Kidney (tissue), 14 donors: ENCODE measurements around the gene BACH1. TPM values are rescaled to one million over a fixed set of nuclear protein-coding genes. Genes with fewer than 3 reads are reported as not detected.

Source experiments
- DNase-seq, 5 donors: peaks; one replicate each; pipeline ENCODE4 v3.0.0-alpha.2; 2013 to 2020
- FAIRE-seq: peaks from 2 replicates; lab custom pipeline; 2012; peaks lifted over from hg19 to GRCh38; lab: Jason Lieb, UNC
- H3K27ac ChIP-seq, 2 donors: one replicate each; pipeline ENCODE4 v1.7.0; 2013; ENCODE audit warnings: low read depth in 2 of 2, low read length in 2 of 2, inconsistent platforms in 1 of 2
- H3K27me3 ChIP-seq: one replicate; pipeline ENCODE4 v1.7.1; 2013; ENCODE audit warnings: low read length, inconsistent platforms; ENCODE audit not compliant: control insufficient read depth, insufficient read depth
- H3K36me3 ChIP-seq, 3 donors: one replicate each; pipeline versions ENCODE4 v1.7.0 to v1.7.1; 2013; ENCODE audit warnings: low read length in 3 of 3, control low read depth in 1 of 3, inconsistent platforms in 1 of 3; ENCODE audit not compliant: insufficient read depth in 3 of 3, control insufficient read depth in 2 of 3
- H3K4me1 ChIP-seq, 3 donors: one replicate each; pipeline versions ENCODE4 v1.7.0 to v1.7.1; 2013; ENCODE audit warnings: low read length in 3 of 3, inconsistent platforms in 1 of 3, low read depth in 1 of 3; ENCODE audit not compliant: control insufficient read depth in 2 of 3, insufficient read depth in 2 of 3
- H3K4me3 ChIP-seq, 3 donors: one replicate each; pipeline versions ENCODE4 v1.7.0 to v1.8.1; 2013; ENCODE audit warnings: low read length in 3 of 3, control low read depth in 1 of 3, inconsistent platforms in 1 of 3
- H3K9ac ChIP-seq, 3 donors: one replicate each; pipeline versions ENCODE4 v1.7.0 to v1.7.1; 2013; ENCODE audit warnings: low read length in 3 of 3, control low read depth in 1 of 3, inconsistent platforms in 1 of 3
- H3K9me3 ChIP-seq, 3 donors: one replicate each; pipeline versions ENCODE4 v1.7.0 to v1.7.1; 2013; ENCODE audit warnings: low read length in 3 of 3, control low read depth in 1 of 3, inconsistent platforms in 1 of 3; ENCODE audit not compliant: control insufficient read depth in 2 of 3, insufficient read depth in 1 of 3
- intact Hi-C: fragments of 100-400 bp; cut with DNase I; formaldehyde crosslinking; loops from one replicate; pipeline ENCODE4 v1.11.1; 2022
- polyA plus RNA-seq: library from polyadenylated mRNA; stranded (reverse); fragments of 350-450 nt; fragmentation: Illumina TruSeq; extraction: RNeasy Lipid Tissue Mini Kit (QIAGEN cat#74804); gene quantifications from one replicate; pipeline ENCODE4 v1.2.3, GENCODE V29; 2014; ENCODE audit warnings: low read depth, low replicate concordance; ENCODE audit not compliant: insufficient read depth
- total RNA-seq: library from RNA; stranded (reverse); fragmentation: NEBNext Ultra II Directional; extraction: Animal tissue kit (Norgen Biotek cat#: 25700); gene quantifications from one replicate; pipeline ENCODE4 v1.2.1, GENCODE V29; 2021
- TF ChIP-seq, protein P1 (sequence below): IDR thresholded peaks from 3 replicates; pipeline ENCODE4 v1.5.1; 2012; ENCODE audit warnings: mild to moderate bottlenecking, moderate library complexity, borderline replicate concordance; ENCODE audit not compliant: insufficient read depth; ENCODE audit errors: extremely low read depth
- donor health status: control.
- donor health status: control.
- donor health status: control.
- donor health status: control.
- donor health status: control.
- donor health status: DM: yes; HTN: yes; CAD: no.
- donor health status: Normal renal cell carcinoma (clear cell type).

The BACH1 gene
- total and polyA plus RNA-seq, 2 donors from 2014 or later, result 5.6 to 85.1 TPM

DNA sequence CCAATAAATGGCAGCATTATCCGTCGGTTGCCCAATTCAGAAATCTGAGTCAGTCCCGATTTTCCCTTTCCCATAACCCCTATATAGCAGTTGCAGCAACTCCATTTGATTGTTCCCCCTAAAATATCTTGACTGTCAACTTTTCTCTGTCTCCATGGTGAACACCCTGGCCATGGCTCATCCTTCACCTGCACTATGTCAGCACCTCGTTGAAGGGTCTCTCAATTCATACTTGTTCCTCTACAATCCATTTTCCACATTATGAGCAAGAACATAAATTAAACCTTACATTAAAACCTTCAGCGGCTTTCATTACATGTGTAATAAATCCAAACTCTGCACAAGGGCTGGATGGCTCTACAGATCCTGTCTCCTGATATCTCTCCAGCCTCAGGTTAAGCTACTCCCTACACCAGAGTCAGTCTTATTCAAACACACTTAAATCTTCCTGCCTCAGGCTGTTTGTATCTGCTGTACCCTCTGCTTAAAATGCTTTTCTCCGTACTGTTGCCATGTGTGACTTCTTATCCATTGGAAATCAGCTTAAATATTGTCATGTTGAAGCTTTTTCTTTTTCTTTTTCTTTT lies 87.3 kb downstream of the BACH1 start:
- Histone ChIP-seq H3K36me3 (no peaks in the 10 kb centered on the region), H3K4me3 (no peak overlapping the region), H3K27ac (no peak overlapping the region), H3K9ac (no peak overlapping the region), H3K9me3 (no peaks in the 10 kb centered on the region), H3K27me3 (no peaks in the 10 kb centered on the region), H3K4me1 (peaks cover 0 to 4% (median 0%) of the 10 kb centered on the region in 3 donors)
- TF ChIP-seq, protein P1, sequence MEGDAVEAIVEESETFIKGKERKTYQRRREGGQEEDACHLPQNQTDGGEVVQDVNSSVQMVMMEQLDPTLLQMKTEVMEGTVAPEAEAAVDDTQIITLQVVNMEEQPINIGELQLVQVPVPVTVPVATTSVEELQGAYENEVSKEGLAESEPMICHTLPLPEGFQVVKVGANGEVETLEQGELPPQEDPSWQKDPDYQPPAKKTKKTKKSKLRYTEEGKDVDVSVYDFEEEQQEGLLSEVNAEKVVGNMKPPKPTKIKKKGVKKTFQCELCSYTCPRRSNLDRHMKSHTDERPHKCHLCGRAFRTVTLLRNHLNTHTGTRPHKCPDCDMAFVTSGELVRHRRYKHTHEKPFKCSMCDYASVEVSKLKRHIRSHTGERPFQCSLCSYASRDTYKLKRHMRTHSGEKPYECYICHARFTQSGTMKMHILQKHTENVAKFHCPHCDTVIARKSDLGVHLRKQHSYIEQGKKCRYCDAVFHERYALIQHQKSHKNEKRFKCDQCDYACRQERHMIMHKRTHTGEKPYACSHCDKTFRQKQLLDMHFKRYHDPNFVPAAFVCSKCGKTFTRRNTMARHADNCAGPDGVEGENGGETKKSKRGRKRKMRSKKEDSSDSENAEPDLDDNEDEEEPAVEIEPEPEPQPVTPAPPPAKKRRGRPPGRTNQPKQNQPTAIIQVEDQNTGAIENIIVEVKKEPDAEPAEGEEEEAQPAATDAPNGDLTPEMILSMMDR, result no peak
- peak in 2 of 5 donors; percentile 18 to 41 for DNase-seq
- FAIRE-seq, result no peak
- intact Hi-C loops, result no loop called here

DNA sequence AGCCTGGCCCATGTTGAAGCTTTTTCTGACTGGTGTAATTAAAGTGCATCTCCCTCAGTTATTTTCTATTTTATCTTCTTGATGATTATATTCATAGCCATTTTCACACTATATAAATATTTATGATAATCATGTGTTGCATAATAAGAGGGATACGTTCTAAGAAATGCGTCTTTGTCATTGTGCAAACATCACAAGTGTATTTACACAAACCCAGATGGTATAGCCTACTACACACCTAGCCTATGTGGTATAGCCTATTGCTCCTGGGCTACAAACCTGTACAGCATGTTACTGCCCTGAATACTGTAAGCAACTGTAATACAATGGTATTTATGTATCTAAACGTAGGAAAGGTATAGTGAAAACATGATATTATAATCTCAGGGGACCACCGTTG lies 88.1 kb downstream of the BACH1 start:
- FAIRE-seq (no peak), DNase-seq (no peak)
- peaks cover 0 to 4% (median 0%) of the 10 kb centered on the region in 3 donors for H3K4me1 ChIP-seq
- TF ChIP-seq, protein P1, result no peak
- no peak overlapping the region for H3K4me3 ChIP-seq
- H3K9me3 ChIP-seq, result no peaks in the 10 kb centered on the region
- H3K27ac ChIP-seq, result no peak overlapping the region
- intact Hi-C loops, result no loop called here
- no peaks in the 10 kb centered on the region for H3K36me3 ChIP-seq
- no peak overlapping the region for H3K9ac ChIP-seq
- H3K27me3 ChIP-seq, result no peaks in the 10 kb centered on the region

DNA sequence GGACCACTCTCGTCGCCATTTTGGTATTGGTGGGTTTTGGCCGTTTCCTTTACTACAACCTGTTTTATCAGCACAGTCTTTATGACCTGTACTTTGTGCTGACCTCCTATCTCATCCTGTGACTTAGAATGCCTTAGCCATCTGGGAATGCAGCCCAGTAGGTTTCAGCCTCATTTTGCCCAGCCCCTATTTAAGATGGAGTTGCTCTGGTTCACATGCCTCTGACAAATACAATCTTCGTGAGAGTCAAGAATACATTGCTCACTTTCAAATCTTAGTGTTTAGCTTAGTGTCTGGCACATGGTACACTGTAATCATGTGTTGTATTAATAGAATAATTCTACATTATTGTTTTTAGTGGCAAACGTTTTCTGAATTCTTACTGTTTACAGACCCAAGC lies 88.9 kb downstream of the BACH1 start:
- Histone ChIP-seq H3K4me3 (no peak overlapping the region), H3K27me3 (no peaks in the 10 kb centered on the region), H3K27ac (no peak overlapping the region), H3K4me1 (peaks cover 0 to 4% (median 0%) of the 10 kb centered on the region in 3 donors), H3K9me3 (no peaks in the 10 kb centered on the region), H3K36me3 (no peaks in the 10 kb centered on the region), H3K9ac (no peak overlapping the region)
- intact Hi-C loops, result no loop called here
- TF ChIP-seq, protein P1, result no peak
- FAIRE-seq, result no peak
- no peak for DNase-seq

DNA sequence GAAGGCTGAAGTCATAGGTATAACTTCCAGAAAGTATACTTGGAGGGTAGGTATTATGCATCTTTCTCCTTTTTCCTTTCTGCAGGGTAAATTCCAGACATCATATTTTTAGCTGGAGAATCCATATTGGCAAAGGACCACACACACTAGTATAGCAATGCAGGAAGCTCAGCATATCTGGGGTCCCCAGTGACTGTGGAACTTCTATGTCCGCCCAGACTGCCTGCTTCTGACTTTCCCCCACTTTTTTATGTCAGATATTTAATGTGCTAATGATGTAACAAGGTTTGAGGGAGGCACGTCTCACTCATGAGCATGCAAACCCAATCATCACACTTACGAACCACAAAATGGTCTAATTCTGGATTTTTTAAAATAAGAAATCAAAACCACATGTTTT lies 90.4 kb downstream of the BACH1 start:
- intact Hi-C loops, result no loop called here

More for the DNA sequence above, 90.4 kb downstream of the BACH1 start:
- DNase-seq (no peak), FAIRE-seq (no peak)
- Histone ChIP-seq H3K9me3 (no peaks in the 10 kb centered on the region), H3K27me3 (no peaks in the 10 kb centered on the region), H3K36me3 (no peaks in the 10 kb centered on the region), H3K4me3 (no peak overlapping the region), H3K4me1 (peaks cover 0 to 4% (median 0%) of the 10 kb centered on the region in 3 donors), H3K27ac (no peak overlapping the region), H3K9ac (no peak overlapping the region)
- TF ChIP-seq, protein P1, result no peak
